ENCODE results near the gene MED12L. TPM values are rescaled to one million over a fixed set of nuclear protein-coding genes. Genes with fewer than 3 reads are reported as not detected.

Gene MED12L
- total RNA-seq, 2 donors from 2014 or later: 3.3 to 6.4 TPM

- no peak overlapping the region for H3K4me3 Mint-ChIP-seq
- no peak overlapping the region for H3K27ac Mint-ChIP-seq
Observed at GRCh38 chr3:151403246-151403645, 317.8 kb downstream of the MED12L start.

GRCh38 chr3:151404316-151404715 is 318.9 kb downstream of the MED12L start:
- H3K36me3 Mint-ChIP-seq (ENCODE audit: low read depth): no peaks in the 10 kb centered on the region
- H3K9me3 Mint-ChIP-seq: no peaks in the 10 kb centered on the region
- no peak overlapping the region for H3K27ac Mint-ChIP-seq
- no peaks in the 10 kb centered on the region for H3K27me3 Mint-ChIP-seq
- ATAC-seq (replicated peaks): peak; percentile 12
- no peaks in the 10 kb centered on the region for H3K4me1 Mint-ChIP-seq
- no peak overlapping the region for H3K4me3 Mint-ChIP-seq

More at GRCh38 chr3:151403246-151403645, 317.8 kb downstream of the MED12L start:
- Mint-ChIP-seq H3K27me3 (no peaks in the 10 kb centered on the region), H3K4me1 (no peaks in the 10 kb centered on the region), H3K9me3 (no peaks in the 10 kb centered on the region), H3K36me3 (ENCODE audit: low read depth) (no peaks in the 10 kb centered on the region)
- ATAC-seq (replicated peaks): no peak

- no peaks in the 10 kb centered on the region for H3K9me3 Mint-ChIP-seq
Observed at GRCh38 chr3:151407928-151408327, 322.5 kb downstream of the MED12L start.

DNA sequence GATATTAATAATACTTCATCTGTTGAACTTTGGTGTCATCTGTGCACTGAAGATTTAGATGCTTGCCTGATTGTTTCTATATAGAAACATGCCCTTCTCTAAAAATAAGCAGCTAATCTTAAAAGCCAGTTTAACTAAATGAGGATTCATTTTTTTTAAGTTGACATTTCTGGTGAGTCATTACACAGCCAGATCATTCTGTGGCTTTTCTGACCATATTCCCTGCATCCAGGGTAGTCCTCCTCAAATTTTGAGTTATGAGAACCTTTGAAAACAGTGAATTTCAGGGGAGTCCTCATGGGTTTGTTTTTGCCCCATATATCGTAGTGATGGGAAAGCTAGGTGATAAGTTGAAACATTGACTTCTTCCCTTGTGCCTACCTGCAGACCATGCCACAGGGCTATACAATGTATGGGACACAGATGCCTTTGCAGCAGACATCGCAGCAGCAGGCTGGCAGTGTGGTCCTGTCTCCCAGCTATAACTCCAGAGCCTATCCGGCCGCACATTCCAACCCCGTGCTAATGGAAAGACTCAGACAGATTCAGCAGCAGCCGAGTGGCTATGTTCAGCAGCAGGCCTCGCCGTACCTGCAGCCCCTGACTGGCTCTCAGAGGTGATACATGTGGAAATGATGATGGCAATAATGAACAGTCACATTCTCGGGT is 325.6 kb downstream of the MED12L start:
- H3K27ac Mint-ChIP-seq: no peak overlapping the region
- H3K27me3 Mint-ChIP-seq: no peaks in the 10 kb centered on the region
- H3K4me3 Mint-ChIP-seq: no peak overlapping the region
- H3K36me3 Mint-ChIP-seq (ENCODE audit: low read depth): no peaks in the 10 kb centered on the region
- no peak for ATAC-seq (replicated peaks)
- H3K9me3 Mint-ChIP-seq: no peaks in the 10 kb centered on the region
- H3K4me1 Mint-ChIP-seq: no peaks in the 10 kb centered on the region

More at GRCh38 chr3:151407928-151408327, 322.5 kb downstream of the MED12L start:
- ATAC-seq (replicated peaks): no peak
- Mint-ChIP-seq H3K36me3 (ENCODE audit: low read depth) (no peaks in the 10 kb centered on the region), H3K27me3 (no peaks in the 10 kb centered on the region), H3K4me3 (no peak overlapping the region), H3K27ac (no peak overlapping the region), H3K4me1 (no peaks in the 10 kb centered on the region)

- Mint-ChIP-seq H3K9me3 (no peaks in the 10 kb centered on the region), H3K4me3 (no peak overlapping the region)
- ATAC-seq (replicated peaks): no peak
Observed at GRCh38 chr3:151412989-151413388, 327.5 kb downstream of the MED12L start.

DNA sequence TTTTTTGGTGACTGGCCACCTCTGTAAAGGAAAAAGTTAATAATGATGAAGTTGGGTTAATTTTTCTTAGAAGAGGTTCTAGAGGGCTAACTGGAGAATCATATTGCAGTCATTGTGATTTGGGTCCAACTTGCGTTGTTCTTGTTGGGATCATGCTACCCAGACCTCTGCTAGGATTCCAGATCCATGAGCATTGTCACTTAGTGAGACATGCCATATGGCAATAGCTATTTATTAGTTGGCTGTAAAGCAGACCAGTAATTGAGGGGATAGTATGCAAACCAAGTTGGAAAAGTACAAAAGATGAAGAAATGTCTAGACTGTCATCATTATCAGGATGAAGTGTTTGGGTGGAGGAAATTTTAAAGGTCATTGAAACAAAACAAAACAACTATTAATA is 329.8 kb downstream of the MED12L start:
- no peaks in the 10 kb centered on the region for H3K9me3 Mint-ChIP-seq
- no peaks in the 10 kb centered on the region for H3K27me3 Mint-ChIP-seq
- no peaks in the 10 kb centered on the region for H3K4me1 Mint-ChIP-seq
- no peak overlapping the region for H3K4me3 Mint-ChIP-seq
- no peak for ATAC-seq (replicated peaks)
- H3K36me3 Mint-ChIP-seq (ENCODE audit: low read depth): no peaks in the 10 kb centered on the region
- no peak overlapping the region for H3K27ac Mint-ChIP-seq

More at GRCh38 chr3:151412989-151413388, 327.5 kb downstream of the MED12L start:
- no peaks in the 10 kb centered on the region for H3K36me3 Mint-ChIP-seq (ENCODE audit: low read depth)
- H3K4me1 Mint-ChIP-seq: no peaks in the 10 kb centered on the region
- no peak overlapping the region for H3K27ac Mint-ChIP-seq
- no peaks in the 10 kb centered on the region for H3K27me3 Mint-ChIP-seq

DNA sequence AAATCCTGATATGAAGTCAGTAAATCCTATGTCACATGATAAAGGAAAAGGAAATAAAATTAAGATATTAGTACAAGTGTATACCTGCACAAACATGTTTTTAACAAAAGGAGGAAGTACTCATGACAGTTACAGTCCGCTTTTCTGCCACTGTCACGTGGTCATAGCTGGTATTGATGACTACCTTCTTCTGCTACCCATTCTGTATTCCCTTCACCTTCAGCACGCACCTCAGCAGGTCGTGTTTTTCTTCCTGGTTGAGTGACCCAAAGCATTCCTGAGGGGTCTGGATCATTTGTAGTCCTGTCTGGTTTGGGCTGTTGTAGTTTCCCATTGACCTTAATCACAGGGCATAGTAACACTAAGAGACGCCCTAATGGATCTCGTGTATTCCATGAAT is 334.3 kb downstream of the MED12L start:
- Mint-ChIP-seq H3K4me3 (no peak overlapping the region), H3K36me3 (ENCODE audit: low read depth) (no peaks in the 10 kb centered on the region), H3K27ac (no peak overlapping the region), H3K9me3 (no peaks in the 10 kb centered on the region), H3K4me1 (no peaks in the 10 kb centered on the region), H3K27me3 (peaks cover 3% of the 10 kb centered on the region)
- ATAC-seq (replicated peaks): no peak

DNA sequence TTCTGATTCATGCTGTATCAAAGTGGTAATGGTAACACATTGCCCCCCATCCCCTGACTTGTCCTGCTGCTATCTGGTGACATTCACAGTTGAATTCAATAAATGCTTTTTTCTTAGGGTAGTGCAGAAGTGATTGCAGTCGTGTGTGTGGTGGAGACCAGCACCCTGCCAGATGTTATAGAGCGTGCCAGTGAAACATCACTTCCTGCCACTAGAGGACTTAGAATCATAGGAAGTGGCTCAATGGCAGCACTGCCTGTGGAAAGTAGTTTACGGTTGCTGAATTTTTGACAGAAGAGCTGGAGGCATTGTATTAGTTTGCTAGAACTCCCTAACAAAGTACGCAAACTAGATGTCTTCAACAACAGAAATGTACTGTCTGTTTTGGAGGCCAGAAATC is 336.5 kb downstream of the MED12L start:
- no peaks in the 10 kb centered on the region for H3K36me3 Mint-ChIP-seq (ENCODE audit: low read depth)
- no peak for ATAC-seq (replicated peaks)
- no peak overlapping the region for H3K4me3 Mint-ChIP-seq
- no peak overlapping the region for H3K27ac Mint-ChIP-seq
- no peaks in the 10 kb centered on the region for H3K9me3 Mint-ChIP-seq
- peaks cover 6% of the 10 kb centered on the region for H3K27me3 Mint-ChIP-seq
- no peaks in the 10 kb centered on the region for H3K4me1 Mint-ChIP-seq

- no peak overlapping the region for H3K27ac Mint-ChIP-seq
- H3K36me3 Mint-ChIP-seq (ENCODE audit: low read depth): no peaks in the 10 kb centered on the region
- H3K4me3 Mint-ChIP-seq: no peak overlapping the region
- no peaks in the 10 kb centered on the region for H3K4me1 Mint-ChIP-seq
- H3K27me3 Mint-ChIP-seq: peaks cover 6% of the 10 kb centered on the region
- ATAC-seq (replicated peaks): no peak
- H3K9me3 Mint-ChIP-seq: no peaks in the 10 kb centered on the region
Observed at GRCh38 chr3:151423091-151423490, 337.6 kb downstream of the MED12L start.

- Mint-ChIP-seq H3K36me3 (ENCODE audit: low read depth) (no peaks in the 10 kb centered on the region), H3K4me1 (no peaks in the 10 kb centered on the region), H3K27ac (no peak overlapping the region), H3K9me3 (no peaks in the 10 kb centered on the region), H3K4me3 (no peak overlapping the region), H3K27me3 (peaks cover 9% of the 10 kb centered on the region)
- ATAC-seq (replicated peaks): no peak
Observed at GRCh38 chr3:151425627-151426340, 340.3 kb downstream of the MED12L start.

DNA sequence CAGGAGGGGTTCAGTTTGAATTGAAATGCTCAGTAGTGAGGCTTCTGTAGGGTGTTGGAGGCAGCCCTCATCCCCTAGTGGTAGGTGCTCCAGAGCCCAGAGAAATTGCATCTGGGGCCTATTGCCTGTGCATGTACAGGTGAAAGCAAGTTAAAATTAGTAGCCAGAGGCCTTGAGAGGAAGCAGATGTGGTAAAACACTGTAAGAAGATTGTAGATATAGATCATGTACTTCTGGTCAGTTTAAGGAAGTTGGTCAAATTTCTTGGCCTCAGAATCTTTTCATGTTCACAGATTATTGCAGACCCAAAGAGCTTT is 340.8 kb downstream of the MED12L start:
- peaks cover 9% of the 10 kb centered on the region for H3K27me3 Mint-ChIP-seq
- H3K27ac Mint-ChIP-seq: no peak overlapping the region
- H3K4me1 Mint-ChIP-seq: no peaks in the 10 kb centered on the region
- no peak overlapping the region for H3K4me3 Mint-ChIP-seq
- H3K9me3 Mint-ChIP-seq: no peaks in the 10 kb centered on the region
- ATAC-seq (replicated peaks): no peak
- H3K36me3 Mint-ChIP-seq (ENCODE audit: low read depth): no peaks in the 10 kb centered on the region

- ATAC-seq (replicated peaks): no peak
- no peaks in the 10 kb centered on the region for H3K9me3 Mint-ChIP-seq
- no peak overlapping the region for H3K27ac Mint-ChIP-seq
Observed at GRCh38 chr3:151428386-151428785, 342.9 kb downstream of the MED12L start.

DNA sequence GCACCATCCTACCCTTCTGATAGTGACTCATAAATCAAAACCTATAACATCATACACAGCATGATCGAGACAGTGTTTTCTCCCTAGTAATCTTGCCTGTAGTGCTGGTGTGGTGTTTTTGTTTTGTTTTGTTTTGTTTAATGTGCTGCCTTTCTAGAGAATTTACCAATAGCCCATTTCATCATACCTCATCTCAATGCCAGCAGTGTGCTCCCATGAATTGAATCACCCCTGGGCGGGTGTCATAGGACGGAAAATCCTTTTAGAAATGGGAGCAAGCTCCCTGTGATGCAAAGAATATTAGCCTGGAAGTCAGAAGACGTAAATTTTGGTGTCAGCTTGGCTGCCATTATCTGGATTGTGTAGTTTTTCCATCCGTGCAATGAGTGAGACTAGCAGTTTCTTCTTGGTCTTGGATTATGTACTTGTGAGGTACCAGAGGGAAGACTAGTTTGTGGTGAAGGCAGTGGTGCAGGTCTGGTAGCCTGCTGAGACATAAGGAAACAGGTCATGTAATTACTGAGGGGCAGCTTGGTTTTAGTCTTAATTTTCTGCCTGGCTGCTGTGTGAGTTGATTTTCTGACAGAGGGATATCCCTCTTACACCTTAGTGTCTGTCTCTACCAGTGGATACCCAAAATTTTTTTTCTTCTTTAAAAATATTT is 345.5 kb downstream of the MED12L start:
- H3K4me3 Mint-ChIP-seq: no peak overlapping the region
- ATAC-seq (replicated peaks): no peak
- no peaks in the 10 kb centered on the region for H3K9me3 Mint-ChIP-seq
- H3K4me1 Mint-ChIP-seq: no peaks in the 10 kb centered on the region
- H3K36me3 Mint-ChIP-seq (ENCODE audit: low read depth): no peaks in the 10 kb centered on the region
- H3K27ac Mint-ChIP-seq: no peak overlapping the region
- H3K27me3 Mint-ChIP-seq: peaks cover 3% of the 10 kb centered on the region

More at GRCh38 chr3:151428386-151428785, 342.9 kb downstream of the MED12L start:
- Mint-ChIP-seq H3K4me3 (no peak overlapping the region), H3K36me3 (ENCODE audit: low read depth) (no peaks in the 10 kb centered on the region), H3K4me1 (no peaks in the 10 kb centered on the region), H3K27me3 (peaks cover 7% of the 10 kb centered on the region)

DNA sequence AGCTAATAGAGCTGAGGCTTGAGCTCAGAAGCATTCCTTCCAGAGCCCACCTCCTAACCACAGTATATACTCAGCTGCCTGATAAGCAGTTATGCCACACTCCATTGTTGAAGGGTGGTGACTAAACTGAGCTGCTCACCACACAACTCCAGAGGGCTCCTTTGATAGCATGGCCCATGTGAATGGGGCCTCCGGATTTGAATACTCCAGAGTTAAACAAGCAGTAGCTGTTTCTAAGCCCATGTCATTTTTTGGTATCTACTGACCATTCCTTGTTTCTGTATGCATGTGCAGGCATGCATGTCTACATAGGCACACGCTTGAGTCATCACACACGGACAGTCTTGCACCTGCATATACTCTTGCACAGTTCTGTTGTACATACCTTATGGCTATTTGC is 346.5 kb downstream of the MED12L start:
- no peak for ATAC-seq (replicated peaks)
- no peaks in the 10 kb centered on the region for H3K36me3 Mint-ChIP-seq (ENCODE audit: low read depth)
- no peaks in the 10 kb centered on the region for H3K4me1 Mint-ChIP-seq
- peaks cover 3% of the 10 kb centered on the region for H3K27me3 Mint-ChIP-seq
- no peak overlapping the region for H3K4me3 Mint-ChIP-seq
- H3K9me3 Mint-ChIP-seq: no peaks in the 10 kb centered on the region
- H3K27ac Mint-ChIP-seq: no peak overlapping the region

All from activated T-helper 17 cell treated with anti-CD3 and anti-CD28 coated beads, Interleukin-2, amount 50 U/mL, for 72 hours (primary cell).